ENCODE results near the gene TRAPPC12. TPM values are rescaled to one million over a fixed set of nuclear protein-coding genes. Genes with fewer than 3 reads are reported as not detected.

Gene TRAPPC12
- total RNA-seq, 1 experiment from 2014 or later, result 86.2 TPM

DNA sequence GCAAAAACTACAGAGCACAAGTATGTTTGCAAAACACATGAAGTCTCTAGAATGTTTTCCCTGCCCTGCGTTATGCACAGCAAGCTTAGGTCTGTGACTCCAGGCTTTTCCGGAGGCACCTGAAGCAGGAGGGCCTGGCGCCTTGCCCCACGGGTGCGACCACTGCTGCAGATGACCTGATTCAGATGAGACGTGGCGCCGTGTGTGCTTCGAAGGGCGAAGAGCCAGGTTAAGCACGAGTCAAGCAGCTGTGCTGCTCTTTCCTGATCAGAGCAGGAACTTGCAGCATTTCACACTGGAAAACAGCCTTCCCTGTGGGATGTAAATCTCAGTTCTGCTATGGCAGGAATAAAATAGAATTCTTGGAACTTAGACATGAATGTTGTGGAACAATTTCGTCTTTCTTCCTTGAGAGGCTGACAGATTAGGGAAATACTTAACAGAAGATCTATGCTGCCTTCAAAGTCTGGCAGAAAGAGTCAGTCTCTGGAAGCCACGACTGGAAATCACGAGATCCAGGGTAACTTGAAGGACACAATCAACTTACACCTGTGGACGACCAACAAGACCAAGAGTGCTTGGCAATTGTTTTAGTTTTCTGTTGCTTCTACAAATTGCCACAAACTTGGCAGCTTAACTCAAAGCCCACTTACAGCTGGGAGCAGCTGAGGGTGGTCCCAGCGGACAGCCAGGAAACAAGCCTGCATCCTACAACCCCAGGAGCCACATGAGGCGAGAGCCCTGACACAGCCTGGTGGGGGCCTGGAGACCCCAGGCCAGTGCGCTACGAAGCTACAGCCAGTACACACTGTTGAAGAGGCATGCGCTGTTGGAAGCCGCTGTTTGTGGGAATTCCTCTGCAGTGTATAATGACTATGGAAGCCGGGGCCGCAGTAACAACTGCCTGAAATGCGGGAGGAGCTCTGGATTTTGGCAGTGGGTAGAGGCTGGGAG, 44.8 kb upstream of the TRAPPC12 start:
- Histone ChIP-seq H3K9ac (ENCODE audit: low read length) (no peak overlapping the region), H3K4me3 (ENCODE audit: low read length) (no peak overlapping the region), H3K36me3 (ENCODE audit: low read depth, low read length) (peaks cover 17% of the 10 kb centered on the region), H3F3A (ENCODE audit: low read length, unreplicated experiment) (no peaks in the 10 kb centered on the region), H3K79me2 (ENCODE audit: low read length) (peaks cover 4% of the 10 kb centered on the region; the same call in 1 of the 2 replicates), H3K27ac (ENCODE audit: low read length) (no peak overlapping the region), H3K9me3 (ENCODE audit: low read length) (no peaks in the 10 kb centered on the region), H2AFZ (ENCODE audit: low read length) (no peak overlapping the region), H3K27me3 (ENCODE audit: low read length) (no peaks in the 10 kb centered on the region), H3K4me2 (ENCODE audit: low read length) (no peak overlapping the region), H3K4me1 (ENCODE audit: insufficient read depth, low read length) (no peaks in the 10 kb centered on the region), H4K20me1 (ENCODE audit: low read length) (no peaks in the 10 kb centered on the region), H3K9me2 (replicated peaks; ENCODE audit: low read length) (no peaks in the 10 kb centered on the region)
- ChIA-PET POLR2A (ENCODE audit: unreplicated experiment) (no interaction called here), CTCF (no interaction called here)
- DNase-seq, result no peak
- ATAC-seq, result no peak
- intact Hi-C loops (cut with micrococcal nuclease), result no loop called here
- TF ChIP-seq EZH2 (IDR thresholded peaks at IDR 0.05; ENCODE audit: low read length, unreplicated experiment) (no peak), EZH2phosphoT487 (IDR thresholded peaks at IDR 0.05; ENCODE audit: borderline replicate concordance, low read length) (no peak)
- TF ChIP-seq, protein P1, sequence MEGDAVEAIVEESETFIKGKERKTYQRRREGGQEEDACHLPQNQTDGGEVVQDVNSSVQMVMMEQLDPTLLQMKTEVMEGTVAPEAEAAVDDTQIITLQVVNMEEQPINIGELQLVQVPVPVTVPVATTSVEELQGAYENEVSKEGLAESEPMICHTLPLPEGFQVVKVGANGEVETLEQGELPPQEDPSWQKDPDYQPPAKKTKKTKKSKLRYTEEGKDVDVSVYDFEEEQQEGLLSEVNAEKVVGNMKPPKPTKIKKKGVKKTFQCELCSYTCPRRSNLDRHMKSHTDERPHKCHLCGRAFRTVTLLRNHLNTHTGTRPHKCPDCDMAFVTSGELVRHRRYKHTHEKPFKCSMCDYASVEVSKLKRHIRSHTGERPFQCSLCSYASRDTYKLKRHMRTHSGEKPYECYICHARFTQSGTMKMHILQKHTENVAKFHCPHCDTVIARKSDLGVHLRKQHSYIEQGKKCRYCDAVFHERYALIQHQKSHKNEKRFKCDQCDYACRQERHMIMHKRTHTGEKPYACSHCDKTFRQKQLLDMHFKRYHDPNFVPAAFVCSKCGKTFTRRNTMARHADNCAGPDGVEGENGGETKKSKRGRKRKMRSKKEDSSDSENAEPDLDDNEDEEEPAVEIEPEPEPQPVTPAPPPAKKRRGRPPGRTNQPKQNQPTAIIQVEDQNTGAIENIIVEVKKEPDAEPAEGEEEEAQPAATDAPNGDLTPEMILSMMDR (conservative IDR thresholded peaks at IDR 0.05; ENCODE audit: low read depth, low read length), result no peak
- BruUV-seq (replicated peaks), result no TSS peak

DNA sequence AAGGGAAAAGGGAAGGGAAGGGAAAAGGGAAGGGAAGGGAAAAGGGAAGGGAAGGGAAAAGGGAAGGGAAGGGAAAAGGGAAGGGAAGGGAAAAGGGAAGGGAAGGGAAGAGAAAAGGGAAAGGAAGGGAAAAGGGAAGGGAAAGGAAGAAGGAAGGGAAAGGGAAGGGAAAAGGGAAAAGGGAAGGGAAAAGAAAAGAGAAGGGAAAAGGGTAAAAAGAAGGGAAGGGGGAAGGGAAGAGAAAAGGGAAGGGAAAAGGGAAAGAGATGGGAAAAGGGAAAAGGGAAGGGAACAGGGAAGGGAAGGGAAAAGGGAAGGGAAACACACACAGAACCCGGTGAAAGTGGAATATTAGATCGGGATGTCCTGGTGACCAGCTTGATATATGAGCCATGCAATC, 42.6 kb upstream of the TRAPPC12 start:
- H3K36me3 ChIP-seq (ENCODE audit: low read depth, low read length), result peaks cover 10% of the 10 kb centered on the region; the same call in 1 of the 2 replicates
- no peak overlapping the region for H3K4me3 ChIP-seq (ENCODE audit: low read length)
- no peak overlapping the region for H2AFZ ChIP-seq (ENCODE audit: low read length)
- no peaks in the 10 kb centered on the region for H3K79me2 ChIP-seq (ENCODE audit: low read length)
- no peak overlapping the region for H3K4me2 ChIP-seq (ENCODE audit: low read length)
- no TSS peak for BruUV-seq (replicated peaks)
- H3K27ac ChIP-seq (ENCODE audit: low read length), result no peak overlapping the region
- H4K20me1 ChIP-seq (ENCODE audit: low read length), result no peaks in the 10 kb centered on the region
- ATAC-seq (no peak), DNase-seq (no peak)
- no peaks in the 10 kb centered on the region for H3K9me3 ChIP-seq (ENCODE audit: low read length)
- no peaks in the 10 kb centered on the region for H3K9me2 ChIP-seq (replicated peaks; ENCODE audit: low read length)
- H3K27me3 ChIP-seq (ENCODE audit: low read length), result no peaks in the 10 kb centered on the region
- ChIA-PET POLR2A (ENCODE audit: unreplicated experiment) (no interaction called here), CTCF (no interaction called here)
- H3K9ac ChIP-seq (ENCODE audit: low read length), result no peak overlapping the region
- TF ChIP-seq EZH2phosphoT487 (IDR thresholded peaks at IDR 0.05; ENCODE audit: borderline replicate concordance, low read length), result no peak
- TF ChIP-seq, protein P1 (conservative IDR thresholded peaks at IDR 0.05; ENCODE audit: low read depth, low read length), result no peak
- TF ChIP-seq EZH2 (IDR thresholded peaks at IDR 0.05; ENCODE audit: low read length, unreplicated experiment), result no peak
- intact Hi-C loops (cut with micrococcal nuclease), result no loop called here
- H3F3A ChIP-seq (ENCODE audit: low read length, unreplicated experiment), result no peaks in the 10 kb centered on the region
- no peaks in the 10 kb centered on the region for H3K4me1 ChIP-seq (ENCODE audit: insufficient read depth, low read length)

DNA sequence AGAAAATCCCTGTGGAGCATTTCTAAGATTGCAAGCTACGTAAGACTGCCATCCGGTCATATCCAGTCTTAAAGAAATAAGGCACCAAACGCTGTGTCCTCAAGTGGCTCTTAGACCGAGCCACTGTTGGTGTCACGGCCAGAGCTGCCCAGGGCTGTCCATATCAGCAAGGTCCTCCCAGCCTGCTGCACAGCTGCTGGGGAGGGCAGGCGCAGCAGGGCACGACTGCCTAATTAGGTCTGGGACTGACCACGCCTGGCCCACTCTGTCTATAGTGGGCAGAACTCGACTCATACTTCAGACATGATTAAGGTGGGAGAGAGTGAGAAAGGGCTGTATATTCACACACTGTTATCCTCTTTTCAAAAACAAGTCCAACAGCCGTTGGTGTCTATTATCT, 41.2 kb upstream of the TRAPPC12 start:
- ChIA-PET POLR2A (ENCODE audit: unreplicated experiment) (no interaction called here), CTCF (no interaction called here)
- H3K4me2 ChIP-seq (ENCODE audit: low read length), result no peak overlapping the region
- no peak for ATAC-seq
- H3F3A ChIP-seq (ENCODE audit: low read length, unreplicated experiment), result no peaks in the 10 kb centered on the region
- H4K20me1 ChIP-seq (ENCODE audit: low read length), result no peaks in the 10 kb centered on the region
- H3K27me3 ChIP-seq (ENCODE audit: low read length), result no peaks in the 10 kb centered on the region
- H3K27ac ChIP-seq (ENCODE audit: low read length), result no peak overlapping the region
- H3K79me2 ChIP-seq (ENCODE audit: low read length), result no peaks in the 10 kb centered on the region
- no TSS peak for BruUV-seq (replicated peaks)
- no peak overlapping the region for H3K4me3 ChIP-seq (ENCODE audit: low read length)
- peaks cover 6% of the 10 kb centered on the region; the same call in 1 of the 2 replicates for H3K36me3 ChIP-seq (ENCODE audit: low read depth, low read length)
- no peak for TF ChIP-seq EZH2 (IDR thresholded peaks at IDR 0.05; ENCODE audit: low read length, unreplicated experiment)
- no peak overlapping the region for H3K9ac ChIP-seq (ENCODE audit: low read length)
- DNase-seq, result no peak
- intact Hi-C loops (cut with micrococcal nuclease), result no loop called here
- H3K9me3 ChIP-seq (ENCODE audit: low read length), result no peaks in the 10 kb centered on the region
- no peaks in the 10 kb centered on the region for H3K9me2 ChIP-seq (replicated peaks; ENCODE audit: low read length)
- H3K4me1 ChIP-seq (ENCODE audit: insufficient read depth, low read length), result no peaks in the 10 kb centered on the region
- no peak overlapping the region for H2AFZ ChIP-seq (ENCODE audit: low read length)

Measured in PC-3 (cell line).